A204.1 (cell line): ENCODE measurements around the gene PWWP2B.

Experiments used
- FAIRE-seq: peaks from 2 replicates; lab custom pipeline; 2012; peaks lifted over from hg19 to GRCh38; lab: Jason Lieb, UNC

The PWWP2B gene

DNA sequence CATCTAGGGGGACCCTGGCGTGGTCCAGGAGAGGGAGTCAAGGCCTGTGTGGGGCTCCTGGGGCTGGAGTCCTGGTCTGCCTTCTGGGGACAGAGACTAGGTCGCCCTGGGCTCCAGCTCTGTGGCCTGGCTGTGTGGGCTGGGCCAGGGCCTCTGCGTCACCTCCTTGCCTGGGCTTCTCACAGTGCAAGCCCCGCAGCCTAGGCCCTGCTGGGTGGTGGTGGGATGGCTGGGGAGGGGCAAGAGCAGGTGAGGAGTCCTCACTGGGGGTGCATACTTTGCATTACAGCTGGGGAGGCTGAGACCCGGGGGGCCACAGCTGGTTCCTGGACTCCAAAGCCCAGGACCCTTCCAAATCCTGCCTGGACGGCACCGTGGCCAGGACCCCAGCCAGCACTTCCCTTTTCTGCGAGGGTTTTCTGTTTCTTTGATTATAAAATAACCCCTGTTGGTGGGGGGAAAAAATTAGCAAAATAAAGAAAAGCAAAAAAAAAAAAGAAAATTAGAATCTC lies 23.5 kb downstream of the PWWP2B start:
- no peak for FAIRE-seq

DNA sequence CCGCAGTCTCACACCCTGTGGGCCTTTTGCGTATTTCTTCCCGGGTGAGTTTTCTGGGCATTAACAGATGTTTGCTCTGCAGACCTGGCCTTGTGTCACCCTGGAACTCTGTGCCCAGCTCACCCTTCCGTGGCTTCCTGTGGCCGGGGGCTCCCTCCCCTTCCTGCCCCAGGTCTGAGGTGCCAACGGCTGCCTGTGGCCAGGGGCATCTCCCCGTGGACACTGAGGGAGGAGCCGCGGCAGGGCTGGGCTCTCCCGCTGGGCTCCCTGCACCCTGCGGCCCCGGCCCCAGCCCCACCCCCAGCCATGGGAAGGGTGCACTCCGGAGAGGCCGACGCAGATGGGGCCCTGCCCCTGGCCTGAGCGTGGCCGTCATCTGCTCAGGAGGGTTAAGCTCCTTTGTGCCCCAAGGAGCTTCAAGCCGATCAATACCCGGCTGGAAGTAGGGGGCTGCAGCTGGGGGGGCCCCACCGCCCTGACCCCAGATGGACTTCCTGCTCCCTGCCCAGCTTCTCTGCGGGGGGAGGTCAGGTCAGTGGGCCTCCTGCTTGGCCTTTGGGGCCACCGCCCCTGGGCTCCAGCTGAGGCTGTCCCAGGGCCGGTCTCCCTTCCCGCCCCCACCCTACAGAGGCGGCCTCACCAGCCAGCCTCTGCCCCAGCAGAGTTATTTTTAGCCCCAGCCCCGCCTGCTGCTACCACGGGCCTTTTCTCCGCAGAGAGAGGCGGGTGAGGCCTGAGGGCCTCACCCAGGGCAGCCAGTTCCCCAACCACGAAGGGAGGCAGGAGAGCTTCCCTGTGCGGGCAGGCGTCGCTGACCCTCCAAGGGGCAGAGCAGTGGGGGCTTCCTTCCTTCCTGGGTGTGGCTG lies 24.2 kb downstream of the PWWP2B start:
- no peak for FAIRE-seq

DNA sequence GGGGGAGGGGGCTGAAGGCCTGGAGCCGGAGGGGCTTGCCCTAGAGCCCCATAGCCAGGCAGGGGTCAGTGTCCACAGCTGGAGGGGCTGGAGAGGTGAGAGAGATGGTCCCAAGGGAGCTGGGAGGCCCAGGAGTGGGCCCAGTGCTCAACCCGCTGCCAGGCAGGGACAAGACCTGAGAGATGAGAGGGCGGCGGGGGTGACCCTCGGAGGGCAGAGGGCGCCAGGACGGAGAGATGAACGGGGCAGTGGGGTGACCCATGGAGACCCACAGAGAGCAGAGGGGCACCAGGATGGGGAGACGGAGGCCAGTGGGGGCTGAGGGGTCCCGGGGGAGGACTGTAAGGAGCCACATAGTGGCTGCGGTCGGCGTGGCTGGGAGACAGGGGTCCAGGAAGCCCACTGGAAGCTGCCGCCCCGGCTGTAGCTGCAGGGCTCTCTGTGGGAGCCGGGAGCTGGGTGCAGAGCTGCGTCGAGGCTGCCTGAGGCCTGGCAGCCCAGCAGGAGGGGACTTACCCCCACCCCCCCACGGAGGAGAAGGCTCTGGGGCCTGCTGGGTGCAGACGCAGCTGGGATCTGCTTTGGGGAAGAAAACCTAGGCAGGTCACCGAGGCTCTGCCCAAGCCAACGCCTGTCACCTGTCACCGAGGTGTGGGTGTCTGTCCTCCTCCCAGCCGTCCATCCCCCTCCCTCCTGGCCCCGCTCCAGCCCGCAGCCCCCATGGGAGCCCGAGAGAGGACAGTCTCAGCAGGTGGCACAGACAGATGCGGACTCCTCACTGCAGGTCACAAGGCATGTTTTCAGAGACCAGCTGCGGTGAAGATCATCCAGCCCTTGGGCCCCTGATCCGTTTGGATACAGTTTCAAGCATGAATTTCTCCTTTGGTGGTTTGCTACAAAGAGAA lies 25.1 kb downstream of the PWWP2B start:
- FAIRE-seq = no peak

DNA sequence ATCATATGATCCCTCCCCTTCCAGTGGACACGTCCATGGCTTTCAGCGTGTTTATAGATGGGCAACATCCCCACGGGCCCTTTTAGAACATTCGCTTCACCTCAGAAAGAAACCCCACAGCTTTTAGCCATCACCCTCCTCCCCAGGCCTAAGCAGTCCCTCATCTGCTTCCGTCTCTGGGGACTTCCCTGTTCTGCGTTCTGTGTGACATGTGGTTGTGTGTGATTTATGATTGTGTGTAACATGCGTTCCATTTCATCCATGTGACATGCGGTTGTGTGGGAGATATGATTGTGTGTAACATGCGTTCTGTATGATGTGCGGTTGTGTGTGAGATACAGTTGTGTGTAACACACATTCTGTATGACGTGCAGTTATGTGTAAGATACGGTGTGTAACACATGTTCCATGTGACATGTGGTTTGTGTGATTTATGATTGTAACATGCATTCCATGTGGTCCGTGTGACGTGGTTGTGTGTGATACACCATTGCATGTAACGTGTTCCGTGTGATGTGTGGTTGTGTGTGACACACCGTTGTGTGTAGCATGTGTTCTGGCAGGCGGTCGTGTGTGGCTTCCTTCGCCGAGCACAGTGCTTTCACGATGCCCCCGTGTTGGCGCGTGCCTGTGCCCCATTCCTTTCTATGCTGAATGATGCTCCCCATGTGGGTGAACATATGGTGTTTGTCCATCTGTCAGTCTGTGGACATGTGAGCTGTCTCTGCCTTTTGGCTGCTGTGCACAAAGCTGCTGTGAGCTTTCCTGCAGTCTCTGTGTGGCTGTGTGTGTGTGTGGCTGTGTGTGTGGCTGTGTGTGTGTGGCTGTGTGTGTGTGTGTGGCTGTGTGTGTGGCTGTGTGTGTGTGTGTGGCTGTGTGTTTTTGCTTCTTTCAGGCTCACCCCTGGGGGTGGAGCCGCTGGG lies 26.2 kb downstream of the PWWP2B start:
- no peak for FAIRE-seq

DNA sequence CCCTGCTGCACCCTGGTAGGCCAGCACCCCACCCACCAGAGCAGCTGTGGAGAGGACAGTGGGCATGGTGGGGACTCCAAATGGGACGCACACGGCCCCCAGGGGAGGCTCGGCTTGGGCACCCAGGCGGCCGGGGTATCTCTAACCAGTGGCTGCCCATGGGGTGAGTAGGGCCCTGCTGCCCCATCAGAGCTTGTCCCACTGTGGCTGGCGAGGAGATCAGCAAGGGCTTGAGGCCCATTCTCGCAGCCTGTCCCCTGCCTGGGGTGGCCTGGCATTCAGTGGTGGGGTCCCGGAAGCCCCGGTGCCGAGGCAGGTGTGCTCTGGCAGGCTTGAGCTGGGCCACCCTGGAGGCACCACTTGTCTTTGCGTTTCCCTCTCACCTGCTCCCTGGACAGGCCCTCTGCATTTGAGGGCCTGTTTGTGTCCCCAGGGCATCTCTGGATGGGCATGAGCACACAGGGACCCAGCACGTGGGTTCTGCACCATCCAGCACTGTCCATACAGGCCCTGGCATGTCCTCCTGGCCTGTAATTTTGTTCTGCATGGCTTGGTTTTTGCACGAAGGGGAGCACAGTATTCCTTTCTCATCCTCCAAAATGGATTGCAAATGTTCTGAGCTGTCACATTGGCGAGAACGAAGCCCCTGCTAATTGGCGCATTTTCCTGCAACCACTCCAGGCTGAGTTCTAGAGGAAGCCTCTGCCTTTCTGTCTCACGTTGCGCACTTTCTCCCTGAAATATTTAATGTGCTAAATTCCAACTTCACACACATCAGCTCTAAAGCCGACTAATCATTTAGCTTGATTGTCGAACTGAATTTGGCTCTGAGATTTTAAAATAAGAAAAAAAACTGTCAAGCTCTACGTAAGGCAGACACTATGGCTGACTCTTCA lies 27.2 kb downstream of the PWWP2B start:
- FAIRE-seq = no peak

DNA sequence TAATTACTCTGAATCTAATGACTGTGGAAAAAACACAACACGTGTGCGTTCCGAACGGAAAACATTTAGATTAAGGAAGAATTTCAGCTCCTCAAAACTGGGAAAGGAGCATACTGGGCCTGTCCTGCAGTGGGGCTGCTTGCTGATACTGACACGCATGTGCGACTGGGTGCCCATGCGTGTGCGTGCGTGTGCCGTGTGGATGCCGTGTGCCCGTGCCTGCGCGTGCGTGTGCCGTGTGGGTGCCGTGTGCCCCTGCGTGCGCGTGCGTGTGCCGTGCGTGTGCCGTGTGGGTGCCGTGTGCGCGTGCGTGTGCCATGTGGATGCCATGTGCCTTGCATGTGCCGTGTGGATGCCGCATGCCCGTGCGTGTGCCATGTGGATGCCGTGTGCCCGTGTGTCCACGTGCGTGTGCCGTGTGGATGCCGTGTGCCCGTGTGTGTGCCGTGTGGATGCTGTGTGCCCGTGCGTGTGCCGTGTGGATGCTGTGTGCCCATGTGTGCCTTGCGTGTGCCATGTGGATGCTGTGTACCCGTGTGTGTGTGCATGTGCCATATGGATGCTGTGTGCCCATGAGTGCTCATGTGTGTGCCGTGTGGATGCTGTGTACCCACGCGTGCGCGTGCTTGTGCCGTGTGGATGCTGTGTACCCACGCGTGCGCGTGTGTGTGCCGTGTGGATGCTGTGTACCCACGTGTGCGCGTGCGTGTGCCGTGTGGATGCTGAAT lies 28.2 kb downstream of the PWWP2B start:
- FAIRE-seq = no peak

DNA sequence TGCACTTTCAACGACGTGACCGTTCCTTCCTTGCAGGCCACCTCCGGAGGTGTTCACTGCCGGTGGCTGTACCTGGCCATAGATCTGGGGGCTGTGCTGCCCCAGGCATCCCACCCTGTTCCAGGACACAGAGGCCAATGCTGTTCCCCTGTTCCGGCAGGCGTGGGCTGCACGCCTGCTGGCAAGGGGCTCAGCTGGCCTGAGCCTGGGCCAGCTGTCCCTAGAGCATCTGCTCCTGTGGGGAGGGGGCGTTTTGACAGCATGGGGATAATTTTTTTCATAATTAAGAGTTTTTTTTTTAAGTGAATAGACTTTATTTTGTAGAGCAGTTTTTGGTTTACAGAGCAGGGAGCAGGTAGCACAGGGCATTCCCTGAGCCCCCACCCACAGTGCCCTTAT lies 28.8 kb downstream of the PWWP2B start:
- no peak for FAIRE-seq

DNA sequence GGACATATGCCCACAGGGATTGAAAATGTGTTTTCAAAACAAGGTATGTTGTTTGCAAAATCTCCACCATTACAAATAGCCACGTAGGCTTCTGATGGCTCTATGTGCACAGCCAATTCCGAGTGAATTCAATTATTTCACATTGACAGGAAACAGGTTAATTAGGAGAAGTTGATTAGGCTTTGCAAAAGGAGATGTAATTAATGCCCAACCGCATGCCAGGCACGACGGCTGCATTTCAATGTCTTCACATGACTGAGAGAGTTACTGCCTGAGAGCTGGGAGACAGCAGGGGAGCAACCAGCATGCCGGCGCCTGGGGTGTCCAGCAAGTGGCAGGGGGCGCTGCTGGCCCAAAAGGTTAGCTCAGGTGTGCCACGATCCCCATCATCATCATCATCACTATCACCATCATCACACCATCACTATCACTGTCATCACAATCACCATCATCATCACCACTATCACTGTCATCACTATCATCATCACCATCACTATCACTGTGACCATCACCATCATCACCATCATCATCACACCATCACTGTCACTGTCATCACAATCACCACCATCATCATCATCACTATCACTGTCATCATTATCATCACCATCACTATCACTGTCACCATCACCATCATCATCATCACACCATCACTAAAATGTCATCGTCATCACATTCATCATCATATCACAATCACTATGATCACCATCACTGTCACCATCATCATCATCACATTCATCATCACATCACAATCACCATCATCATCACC lies 30.2 kb downstream of the PWWP2B start:
- FAIRE-seq = no peak

DNA sequence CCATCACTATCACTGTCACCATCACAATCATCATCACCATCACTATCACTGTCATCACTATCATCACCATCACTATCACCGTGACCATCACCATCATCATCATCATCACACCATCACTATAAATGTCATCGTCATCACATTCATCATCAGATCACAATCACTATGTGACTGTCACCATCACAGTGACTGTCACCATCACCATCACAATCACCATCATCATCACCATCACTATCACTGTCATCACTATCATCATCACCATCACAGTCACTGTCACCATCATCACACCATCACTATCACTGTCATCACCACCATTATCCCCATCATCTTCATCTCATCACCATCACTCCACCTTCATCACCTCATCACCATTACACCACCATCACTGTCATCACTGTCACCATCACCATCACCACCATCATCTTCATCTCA lies 31.0 kb downstream of the PWWP2B start:
- no peak for FAIRE-seq

DNA sequence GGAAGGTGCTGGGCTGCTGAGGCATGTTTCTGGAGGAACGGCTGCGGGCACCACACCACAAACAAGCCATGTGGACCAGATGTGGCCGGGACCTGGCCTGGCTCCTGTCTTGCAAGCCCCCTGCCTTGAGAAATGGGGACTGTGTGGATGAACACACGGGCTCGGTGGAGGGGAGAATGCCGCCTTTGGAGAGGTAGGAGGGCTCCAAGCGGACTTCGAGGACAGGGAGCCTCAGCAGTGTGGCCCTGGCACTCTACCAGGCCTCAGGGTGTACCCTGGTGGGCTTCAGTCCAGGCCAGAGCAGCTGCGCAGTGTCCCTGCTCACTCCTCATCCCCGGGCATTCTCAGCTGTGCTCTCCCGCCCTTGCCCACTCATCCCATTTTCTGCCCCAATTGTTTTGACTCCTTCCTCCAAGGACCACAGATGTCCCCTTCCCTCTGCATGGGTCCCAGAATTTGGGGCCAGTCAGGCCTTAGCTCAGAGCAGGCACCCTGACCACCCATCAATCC lies 31.5 kb downstream of the PWWP2B start:
- no peak for FAIRE-seq

DNA sequence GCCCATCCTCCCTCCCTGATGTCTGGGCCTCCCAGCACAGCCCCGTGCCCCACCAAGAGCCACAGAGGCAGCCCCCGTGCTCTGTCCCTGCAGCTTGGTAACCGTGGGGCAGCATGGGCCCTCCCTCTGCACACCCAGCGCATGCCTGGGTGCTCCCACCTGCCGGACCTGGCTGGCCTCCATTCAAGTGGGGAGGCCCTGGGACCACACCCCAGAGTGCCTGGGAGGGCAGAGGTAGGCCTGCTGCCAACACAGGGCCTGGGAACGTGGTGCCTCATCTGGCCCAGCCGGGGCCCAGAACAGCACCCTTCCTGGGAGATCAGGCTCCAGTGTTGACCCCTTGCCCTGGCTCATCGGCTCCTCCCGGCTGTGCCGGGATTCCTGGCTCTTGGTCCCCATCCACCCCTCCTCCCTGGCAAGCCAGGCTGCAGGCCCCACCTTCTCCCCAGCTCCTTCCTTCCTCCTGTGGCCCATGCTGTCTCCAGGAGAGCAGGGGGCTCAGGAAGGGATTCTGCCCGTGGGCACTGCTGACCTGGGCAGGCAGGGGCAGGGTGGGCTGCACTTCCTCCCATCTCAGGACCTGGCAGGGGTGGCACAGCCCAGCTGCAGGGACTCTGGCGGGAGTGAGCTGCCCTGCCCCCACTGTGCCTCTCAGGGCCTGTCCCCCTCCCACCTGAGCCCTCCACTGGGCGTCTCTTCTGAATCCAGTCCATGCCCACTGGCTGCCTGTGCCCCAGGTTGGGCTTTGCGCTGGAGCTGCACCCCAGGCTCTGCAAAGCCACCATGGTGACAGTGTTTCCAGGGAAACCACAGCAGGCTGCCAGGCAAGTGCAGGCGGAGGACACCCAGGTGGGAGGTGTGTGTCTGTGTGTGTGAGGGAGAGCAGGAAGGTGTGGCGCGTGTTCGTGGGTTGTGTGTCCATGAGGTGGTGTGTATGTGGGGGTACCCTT lies 32.6 kb downstream of the PWWP2B start:
- FAIRE-seq = no peak

DNA sequence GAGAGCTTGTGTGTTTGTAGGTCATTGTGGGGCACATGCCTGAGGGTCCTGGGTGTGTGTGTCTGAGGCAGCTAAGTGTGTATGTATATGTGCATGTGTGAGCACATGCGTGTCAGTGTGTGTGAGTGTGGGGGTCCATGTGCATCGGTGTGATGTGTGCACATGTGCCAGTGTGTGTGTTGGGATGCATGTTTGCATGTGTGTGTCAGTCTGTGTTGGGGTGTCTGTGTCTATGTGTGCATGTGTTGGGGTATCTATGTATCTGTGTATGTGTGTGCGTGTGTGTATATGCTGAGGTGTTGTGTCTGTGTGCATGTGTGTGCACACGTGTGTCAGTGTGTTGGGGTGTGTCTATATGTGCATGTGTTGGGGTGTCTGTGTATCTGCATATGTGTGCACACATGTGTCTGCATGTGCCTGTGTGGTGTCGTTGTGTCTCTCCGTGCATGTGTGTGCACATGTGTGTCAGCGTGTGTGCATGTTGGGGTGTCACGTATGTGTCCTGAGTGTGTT lies 33.3 kb downstream of the PWWP2B start:
- FAIRE-seq = no peak

DNA sequence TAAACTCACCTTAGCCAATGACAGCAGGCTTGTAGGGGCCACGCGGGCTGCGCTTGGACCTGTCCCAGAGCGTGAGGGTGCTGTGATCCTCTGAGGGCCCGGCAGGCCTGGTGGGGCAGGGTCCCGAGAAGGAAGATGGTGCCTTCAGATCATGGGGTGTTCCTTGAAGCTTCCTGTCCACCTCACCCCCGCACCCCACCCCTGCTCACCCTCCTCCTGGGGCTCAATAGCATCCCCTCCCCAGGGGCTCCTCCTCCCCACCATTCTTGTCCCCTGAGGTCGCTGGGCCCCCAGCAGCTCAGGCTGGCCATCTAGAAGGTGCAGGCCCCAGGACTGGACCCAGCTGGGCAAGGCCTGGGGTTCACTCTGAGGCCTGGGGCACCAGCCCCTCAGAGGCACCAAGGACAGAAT lies 33.9 kb downstream of the PWWP2B start:
- no peak for FAIRE-seq

DNA sequence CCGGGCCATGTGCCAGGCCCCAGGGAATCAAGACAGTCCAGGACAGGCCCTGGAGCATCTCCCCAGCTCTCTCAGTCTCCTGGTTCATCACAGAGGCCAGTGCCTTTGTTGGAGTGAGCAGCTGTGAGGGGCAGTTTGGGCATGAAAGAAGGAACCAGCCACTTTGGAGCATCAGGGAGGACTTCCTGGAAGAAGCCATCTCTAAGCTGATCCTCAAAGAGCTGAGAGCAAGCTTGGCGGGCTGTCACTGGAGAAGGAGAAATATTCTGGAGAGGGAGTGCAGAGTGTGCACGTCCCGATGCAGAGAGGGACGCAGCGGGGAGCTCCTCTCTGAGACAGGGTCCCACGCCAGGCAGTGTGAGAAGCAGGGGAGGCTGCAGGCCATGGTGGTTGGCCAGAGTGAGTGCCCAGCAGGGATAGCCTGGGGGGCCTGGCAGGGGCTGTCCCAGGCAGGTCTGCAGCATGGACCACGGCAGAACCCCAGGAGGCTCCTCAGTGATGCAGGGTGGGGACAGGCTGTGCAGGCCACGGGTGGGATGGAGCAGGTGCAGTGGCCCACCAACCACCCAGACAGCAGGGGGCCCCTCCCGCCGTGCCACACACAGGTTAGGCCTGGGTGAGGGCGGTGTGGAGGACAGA lies 34.7 kb downstream of the PWWP2B start:
- no peak for FAIRE-seq

DNA sequence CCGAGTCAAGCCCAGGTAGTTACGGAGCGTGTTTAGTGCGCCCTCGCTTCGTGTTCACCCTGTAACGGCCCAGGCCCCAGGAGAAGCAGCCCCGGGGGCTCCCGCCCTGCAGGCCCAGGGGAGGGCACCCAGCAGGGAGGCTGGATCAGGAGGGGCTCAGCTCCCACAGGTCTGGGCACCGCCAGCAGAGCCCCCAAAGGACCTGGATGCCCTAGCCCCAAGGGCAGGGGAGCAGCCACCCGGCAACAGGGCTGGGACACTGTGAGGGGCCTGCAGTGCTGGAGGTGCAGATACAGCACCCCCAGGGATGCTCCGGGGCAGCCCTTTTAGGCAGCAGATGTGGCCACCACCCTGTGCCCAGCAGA lies 35.2 kb downstream of the PWWP2B start:
- FAIRE-seq = no peak

DNA sequence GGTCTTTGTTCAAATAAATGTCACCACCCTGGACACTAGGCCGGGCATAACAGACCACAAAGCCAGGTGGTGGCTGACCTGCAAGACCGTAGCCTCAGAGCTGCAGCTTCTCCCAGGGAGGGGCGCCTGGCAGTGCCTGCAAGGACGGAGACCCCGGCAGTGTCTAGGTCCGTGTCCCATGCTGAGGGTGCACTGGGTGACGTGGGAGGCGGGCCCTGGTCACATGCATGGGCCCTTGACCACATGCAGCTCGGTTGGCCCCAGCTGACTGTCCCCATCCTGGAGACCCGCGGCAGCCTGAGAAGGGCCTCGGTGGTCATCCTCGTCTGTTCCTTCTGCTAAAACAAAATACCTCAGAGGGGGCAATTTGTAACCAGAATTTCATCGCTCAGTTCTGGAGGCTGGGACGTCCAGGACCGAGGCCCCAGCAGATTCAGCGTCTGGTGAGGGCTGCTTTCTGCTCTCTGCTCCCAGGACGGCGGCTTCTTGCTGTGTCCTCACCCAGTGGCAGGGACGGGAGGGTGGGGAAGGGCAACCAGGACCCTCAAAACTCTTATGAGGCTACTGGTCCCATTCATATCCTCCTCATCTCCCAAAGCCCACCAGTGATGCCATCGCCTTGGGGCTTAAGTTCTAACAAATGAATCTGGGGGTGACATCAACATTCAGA lies 36.8 kb downstream of the PWWP2B start:
- FAIRE-seq = no peak
